GM19397 (cell line): ENCODE data around the gene PPP2R1B.

Experiments
- ATAC-seq: cut with Tn5 transposase; IDR thresholded peaks from one replicate; pipeline ENCODE4 v1.9.1; 2021; ENCODE audit warnings: mild to moderate bottlenecking, moderate library complexity; ENCODE audit not compliant: unreplicated experiment

Gene PPP2R1B

GRCh38 chr11:111749646-111750045 is 16.5 kb downstream of the PPP2R1B start:
- no peak for ATAC-seq

GRCh38 chr11:111748035-111748804 is 18.0 kb downstream of the PPP2R1B start:
- no peak for ATAC-seq

DNA sequence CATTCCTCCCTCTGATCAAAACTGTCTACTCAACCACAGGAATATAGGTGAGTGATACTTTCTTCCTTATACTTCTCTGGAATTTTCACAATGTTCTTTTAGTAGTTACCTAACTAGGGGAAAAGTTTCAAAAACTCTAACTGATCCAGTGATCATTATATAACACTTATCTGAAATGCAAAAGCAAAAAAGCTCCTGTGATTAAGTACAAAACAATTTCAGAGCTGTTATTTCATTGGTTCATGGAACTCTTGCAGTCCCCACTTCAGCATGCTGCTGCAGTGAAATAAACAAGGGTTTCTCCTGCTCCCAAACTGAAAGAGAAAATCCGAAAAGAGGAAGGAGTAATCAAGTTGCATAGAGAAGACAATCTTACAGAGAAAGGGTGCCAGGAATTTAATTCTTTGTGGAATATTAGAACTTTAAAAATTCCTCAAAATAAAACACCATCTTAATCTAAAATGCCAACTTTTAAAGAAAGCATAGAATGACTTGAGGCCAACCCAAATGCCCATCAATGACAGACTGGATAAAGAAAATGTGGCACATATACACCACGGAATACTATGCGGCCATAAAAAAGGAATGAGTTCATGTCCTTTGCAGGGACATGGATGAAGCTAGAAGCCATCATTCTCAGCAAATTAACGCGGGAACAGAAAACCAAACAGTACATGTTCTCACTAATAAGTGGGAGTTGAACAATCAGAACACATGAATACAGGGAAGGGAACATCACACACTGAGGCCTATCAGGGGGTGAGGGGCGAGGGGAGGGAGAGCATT is 20.3 kb downstream of the PPP2R1B start:
- no peak for ATAC-seq

- ATAC-seq = no peak
Observed at GRCh38 chr11:111743700-111744099, 22.5 kb downstream of the PPP2R1B start.

GRCh38 chr11:111741751-111742150 is 24.4 kb downstream of the PPP2R1B start:
- ATAC-seq = no peak

GRCh38 chr11:111739299-111739698 is 26.9 kb downstream of the PPP2R1B start:
- ATAC-seq = no peak

DNA sequence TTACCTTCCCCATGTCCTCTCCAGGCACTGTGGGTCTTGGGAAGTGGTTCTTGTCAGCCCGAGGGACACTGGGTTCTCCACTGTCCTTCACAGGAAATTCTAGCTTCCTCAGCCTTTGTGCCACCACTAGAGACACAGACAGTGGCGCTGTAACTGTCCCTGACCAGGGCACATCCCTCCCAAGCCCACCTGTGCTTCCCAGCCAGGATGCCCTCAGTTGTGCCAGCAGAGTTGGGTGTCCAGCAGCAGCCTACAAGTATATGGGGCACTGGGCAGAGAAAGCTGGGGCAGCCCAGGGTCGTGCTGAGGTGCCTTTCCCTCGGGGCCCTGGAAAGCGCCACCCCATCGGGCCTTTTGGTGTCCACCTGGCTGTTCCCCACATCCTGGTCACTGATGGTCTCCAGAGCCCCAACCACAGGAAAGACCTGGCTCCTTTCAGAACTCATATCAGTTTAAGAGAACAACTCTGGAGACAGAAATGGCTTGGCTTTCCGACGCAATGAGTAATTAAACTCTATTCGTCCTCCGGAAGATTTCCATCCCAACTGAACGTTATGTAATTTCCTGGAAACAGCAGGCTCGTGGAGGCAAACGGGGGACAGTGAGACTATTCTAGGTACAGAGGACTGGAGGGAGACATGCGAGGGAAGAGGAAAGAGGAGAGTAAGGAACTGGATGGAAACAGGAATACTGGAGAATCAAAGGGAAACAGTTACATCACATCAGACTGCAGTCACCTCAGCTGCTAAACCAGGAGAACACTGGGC is 28.6 kb downstream of the PPP2R1B start:
- ATAC-seq = no peak

- ATAC-seq = no peak
Observed at GRCh38 chr11:111736621-111737443, 29.4 kb downstream of the PPP2R1B start.

DNA sequence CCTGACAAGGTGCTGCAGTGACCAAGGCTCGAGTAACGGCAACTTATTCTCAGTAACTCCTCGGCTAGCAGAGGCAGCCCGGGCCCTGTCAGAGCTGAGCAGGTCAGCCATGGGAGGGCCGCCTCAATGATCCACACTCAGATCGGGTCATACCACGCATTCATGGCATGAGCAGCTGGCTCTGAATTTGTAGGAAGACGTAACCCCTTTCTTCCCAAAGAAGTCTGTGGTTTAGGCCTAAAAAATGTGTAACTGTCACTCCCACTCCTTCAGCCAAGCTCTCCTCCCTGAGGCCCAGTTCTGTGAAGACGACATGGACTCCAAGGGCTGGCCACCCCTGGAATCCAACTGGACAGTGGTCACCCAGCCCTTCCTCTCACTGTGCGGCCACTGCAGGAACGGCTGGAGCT is 30.0 kb downstream of the PPP2R1B start:
- ATAC-seq = no peak

DNA sequence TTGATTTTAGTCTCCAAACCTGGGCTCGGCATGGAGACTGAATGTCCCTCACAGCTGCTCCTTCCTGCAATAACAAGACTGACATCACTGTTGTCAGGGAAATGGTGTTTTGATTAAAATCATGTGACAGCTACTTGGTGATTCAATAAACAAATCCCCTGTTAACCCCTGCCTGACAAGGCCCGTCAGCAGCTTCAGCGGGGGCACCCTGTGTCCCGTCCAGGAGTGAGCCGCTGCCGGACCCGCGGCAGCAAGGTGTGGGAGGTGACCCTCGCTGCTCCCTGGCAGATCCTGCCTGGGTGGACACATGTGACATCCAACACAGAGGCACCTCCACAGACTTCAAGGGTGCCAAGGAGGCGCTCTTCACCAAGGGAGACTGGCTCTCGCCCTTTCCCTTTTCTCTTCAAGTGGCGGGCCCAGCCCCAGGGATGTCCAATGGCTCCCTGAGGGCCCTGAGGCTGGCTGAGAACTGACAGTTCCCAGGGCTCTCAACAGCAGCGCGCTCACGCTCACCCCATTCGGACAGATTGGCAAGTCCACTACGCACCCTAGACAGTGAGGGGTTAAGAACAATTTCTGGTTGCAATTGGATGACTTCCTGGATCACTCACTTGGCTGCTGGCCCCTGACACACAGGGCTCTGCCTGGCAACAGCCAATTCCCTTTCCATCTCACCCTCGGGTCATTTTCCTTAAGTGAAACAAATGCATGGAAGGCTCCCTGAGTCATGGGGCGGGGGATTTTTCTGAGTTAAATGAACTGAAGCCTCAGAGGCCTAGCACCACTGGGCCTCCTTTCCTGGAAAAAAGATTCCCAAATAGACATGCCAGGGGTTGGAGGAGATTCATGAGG is 30.7 kb downstream of the PPP2R1B start:
- no peak for ATAC-seq

- no peak for ATAC-seq
Observed at GRCh38 chr11:111734954-111735261, 31.3 kb downstream of the PPP2R1B start.

DNA sequence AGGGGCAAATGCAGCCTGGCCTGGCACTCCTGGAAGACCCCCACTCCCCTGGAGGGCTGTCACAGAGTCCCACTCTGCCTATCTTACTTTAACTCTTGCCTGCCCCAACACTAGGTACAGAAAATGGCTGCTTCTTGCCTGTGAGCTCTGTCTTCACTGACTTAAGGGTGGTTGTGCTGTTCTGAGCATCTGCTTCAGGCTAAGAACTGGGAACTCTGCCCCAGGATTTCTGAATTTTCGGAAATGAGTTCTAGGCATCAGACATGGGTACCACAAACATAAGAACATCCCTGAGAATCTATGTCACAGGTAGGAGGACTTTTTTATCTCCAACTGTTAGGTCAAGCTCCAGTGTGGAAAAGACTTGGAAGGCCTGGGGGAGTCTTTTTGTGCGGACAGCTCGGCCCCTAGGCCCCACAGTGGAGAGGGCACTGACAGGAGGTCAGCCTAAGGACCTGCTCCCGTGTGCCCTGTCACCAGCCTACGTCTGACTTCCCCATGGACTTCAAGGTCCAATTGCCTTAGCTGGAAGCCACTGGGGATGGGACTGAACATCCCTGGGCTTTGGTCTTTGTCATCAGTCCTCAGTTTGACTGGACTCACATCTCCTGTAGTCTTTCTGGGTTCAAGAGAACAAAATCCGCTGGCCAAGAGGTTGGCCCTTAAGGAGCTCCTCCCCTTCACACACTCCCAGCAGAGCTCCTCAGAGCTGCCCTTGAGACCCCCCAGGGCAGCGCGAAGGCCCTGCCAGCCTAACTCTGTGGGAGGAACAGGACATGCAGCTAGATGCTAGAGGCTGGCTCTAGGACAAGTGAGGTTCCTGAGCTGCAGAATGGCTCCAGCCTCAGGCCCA is 31.9 kb downstream of the PPP2R1B start:
- no peak for ATAC-seq

GRCh38 chr11:111733611-111734088 is 32.5 kb downstream of the PPP2R1B start:
- ATAC-seq = no peak

GRCh38 chr11:111733016-111733415 is 33.2 kb downstream of the PPP2R1B start:
- ATAC-seq = no peak

- ATAC-seq = no peak
Observed at GRCh38 chr11:111731821-111732220, 34.4 kb downstream of the PPP2R1B start.

DNA sequence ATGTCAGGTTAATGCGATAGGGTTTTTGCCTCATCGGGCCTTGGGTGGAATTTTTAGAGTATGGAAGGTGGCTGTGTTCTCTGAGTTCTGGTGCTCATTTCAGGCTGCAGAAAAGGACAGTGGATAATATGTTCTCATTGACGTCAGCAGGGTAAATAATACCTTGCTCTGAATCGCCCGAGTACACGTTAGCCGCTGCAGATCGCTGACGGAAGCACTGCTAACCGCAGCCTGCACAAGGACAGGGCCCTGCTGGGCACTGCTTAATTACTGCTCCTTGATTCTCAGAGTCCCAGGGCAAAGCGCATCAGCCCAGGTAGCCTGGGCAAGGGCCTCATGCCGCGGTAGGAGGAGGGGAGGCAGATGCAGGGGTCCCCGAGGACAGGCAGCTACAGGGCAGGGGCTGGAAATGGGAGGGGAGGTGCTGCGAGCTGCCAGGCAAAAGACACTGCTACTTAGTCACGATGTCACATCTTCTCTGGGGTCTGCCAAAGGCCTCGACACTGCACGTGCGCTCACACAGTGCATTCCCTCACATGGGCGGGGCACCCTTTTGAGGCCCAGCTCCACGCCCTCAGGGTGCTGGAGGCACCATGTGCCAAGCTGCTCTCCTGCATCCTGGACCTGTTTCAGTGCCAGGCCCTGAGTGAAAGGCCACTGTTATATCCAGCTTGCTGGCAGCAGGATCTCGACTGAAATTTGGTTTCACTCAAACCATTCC is 35.2 kb downstream of the PPP2R1B start:
- ATAC-seq = no peak

GRCh38 chr11:111729831-111730311 is 36.3 kb downstream of the PPP2R1B start:
- no peak for ATAC-seq
